Daoy (cell line): ENCODE results near the gene VASH1. TPM values are rescaled to one million over a fixed set of nuclear protein-coding genes. Genes with fewer than 3 reads are reported as not detected.
A peak's percentile ranks its signal among the peaks of the same experiment; 100 is the strongest.

Experiments
- DNase-seq: peaks from one replicate; pipeline ENCODE4 v3.0.0-alpha.2; 2015; ENCODE audit warnings: low read depth
- total RNA-seq: library from RNA; depleted of rRNA; stranded (reverse); fragments of >200 nt; shearing (Covaris generic); gene quantifications from 2 replicates; pipeline ENCODE4 v1.2.3, GENCODE V29; 2014

VASH1 gene
- total RNA-seq, 1 experiment from 2014 or later, result 2.9 TPM

- DNase-seq, result no peak
These were observed 23.1 kb downstream of the VASH1 start for GRCh38 chr14:76784266-76784874.

- DNase-seq, result peak; percentile 88
These were observed 23.6 kb downstream of the VASH1 start for GRCh38 chr14:76784881-76785280.

GRCh38 chr14:76786601-76787000 lies 25.3 kb downstream of the VASH1 start:
- no peak for DNase-seq

- no peak for DNase-seq
These were observed 31.2 kb downstream of the VASH1 start for GRCh38 chr14:76792422-76792821.

- no peak for DNase-seq
These were observed 32.1 kb downstream of the VASH1 start for GRCh38 chr14:76793324-76793723.

GRCh38 chr14:76793956-76794355 lies 32.7 kb downstream of the VASH1 start:
- DNase-seq, result no peak

GRCh38 chr14:76806446-76806845 lies 45.2 kb downstream of the VASH1 start:
- DNase-seq, result no peak

- no peak for DNase-seq
These were observed 46.7 kb downstream of the VASH1 start for GRCh38 chr14:76808011-76808410.

- no peak for DNase-seq
These were observed 47.7 kb downstream of the VASH1 start for GRCh38 chr14:76808990-76809389.

- no peak for DNase-seq
These were observed 49.3 kb downstream of the VASH1 start for GRCh38 chr14:76810525-76810924.

- peak; percentile 36 for DNase-seq
These were observed 49.7 kb downstream of the VASH1 start for GRCh38 chr14:76810953-76811400.

GRCh38 chr14:76811561-76811960 lies 50.3 kb downstream of the VASH1 start:
- DNase-seq, result no peak

- peak; percentile 28 for DNase-seq
These were observed 50.8 kb downstream of the VASH1 start for GRCh38 chr14:76812093-76812421.

GRCh38 chr14:76812422-76813383 lies 51.4 kb downstream of the VASH1 start, which contains the start of gene ANGEL1:
TSS of gene ANGEL1 (minus strand) at chr14:76812882. CDS start at chr14:76812827, 55 bp downstream.
- peak; percentile 98 for DNase-seq

GRCh38 chr14:76814726-76815645 lies 53.7 kb downstream of the VASH1 start:
- no peak for DNase-seq

GRCh38 chr14:76820700-76821099 lies 59.4 kb downstream of the VASH1 start:
- no peak for DNase-seq

GRCh38 chr14:76826122-76826521 lies 64.9 kb downstream of the VASH1 start, which contains the start of gene LRRC74A:
TSS of gene LRRC74A (plus strand) at chr14:76826408. CDS start at chr14:76826698, 290 bp downstream.
- DNase-seq, result peak; percentile 20

GRCh38 chr14:76827696-76828296 lies 66.5 kb downstream of the VASH1 start:
- no peak for DNase-seq

GRCh38 chr14:76828339-76829012 lies 67.2 kb downstream of the VASH1 start:
- no peak for DNase-seq

GRCh38 chr14:76829013-76829365 lies 67.7 kb downstream of the VASH1 start:
- peak; percentile 33 for DNase-seq
